Fibroblast of skin of right quadriceps (primary cell): Measurements from ENCODE around the gene OR2L2.
"Not testable (repeated sequence)": the region's sequence is repeated elsewhere in the genome, so short reads cannot be mapped to it uniquely, and the experiment has no call there.

Experiments used
- DNase-seq: peaks from one replicate; pipeline ENCODE4 v3.0.0-alpha.2; 2013

OR2L2 gene

GRCh38 chr1:248029770-248030169, at the start of gene OR2L2:
TSS of gene OR2L2 (plus strand) at chr1:248030070. CDS start at chr1:248038268, 8,198 bp downstream.
- DNase-seq: no peak

GRCh38 chr1:247992986-247993385, 36.9 kb upstream of the OR2L2 start:
- DNase-seq: no peak

GRCh38 chr1:247998811-247999210, 31.1 kb upstream of the OR2L2 start:
- no peak for DNase-seq

GRCh38 chr1:248000169-248000568, 29.7 kb upstream of the OR2L2 start:
- no peak for DNase-seq

GRCh38 chr1:248007778-248008177, 22.1 kb upstream of the OR2L2 start:
- DNase-seq: no peak

- no peak for DNase-seq
These were observed 20.2 kb upstream of the OR2L2 start for GRCh38 chr1:248009681-248010080.

- no peak for DNase-seq
These were observed 16.6 kb upstream of the OR2L2 start, which contains the start of gene OR2L5 for GRCh38 chr1:248013229-248013710. TSS of gene OR2L5 (plus strand) at chr1:248013660. CDS start at chr1:248021948, 8,288 bp downstream.

- DNase-seq: no peak
These were observed 14.1 kb upstream of the OR2L2 start for GRCh38 chr1:248015803-248016202.

GRCh38 chr1:248045209-248045608, 15.3 kb downstream of the OR2L2 start:
- no peak for DNase-seq

- no peak for DNase-seq
These were observed 16.7 kb downstream of the OR2L2 start, which contains the start of gene OR2L3 for GRCh38 chr1:248046536-248046935. TSS of gene OR2L3 (plus strand) at chr1:248046836. CDS start at chr1:248060682, 13,846 bp downstream.

- DNase-seq: no peak
These were observed 17.1 kb downstream of the OR2L2 start for GRCh38 chr1:248047008-248047407.

- DNase-seq: no peak
These were observed 24.8 kb downstream of the OR2L2 start for GRCh38 chr1:248054671-248055070.

- no peak for DNase-seq
These were observed 25.4 kb downstream of the OR2L2 start for GRCh38 chr1:248055261-248055660.

GRCh38 chr1:248065071-248065470, 35.2 kb downstream of the OR2L2 start:
- no peak for DNase-seq

- DNase-seq: no peak
These were observed 35.7 kb downstream of the OR2L2 start for GRCh38 chr1:248065604-248066003.

GRCh38 chr1:248083864-248084263, 54.0 kb downstream of the OR2L2 start:
- DNase-seq: not testable (repeated sequence)
